Measurements from ENCODE around the gene FHIT.

GRCh38 chr3:60175680-60176079 is 1075.6 kb downstream of the FHIT start:
- no peak for TF ChIP-seq CTCF (IDR thresholded peaks at IDR 0.05 in 4 of 5, conservative IDR thresholded peaks at IDR 0.05 in 1 of 5)
- TF ChIP-seq POLR2A (IDR thresholded peaks at IDR 0.05) = no peak
